ENCODE results near the gene DENND6B.
A peak's percentile ranks its signal among the peaks of the same experiment; 100 is the strongest.

DNA sequence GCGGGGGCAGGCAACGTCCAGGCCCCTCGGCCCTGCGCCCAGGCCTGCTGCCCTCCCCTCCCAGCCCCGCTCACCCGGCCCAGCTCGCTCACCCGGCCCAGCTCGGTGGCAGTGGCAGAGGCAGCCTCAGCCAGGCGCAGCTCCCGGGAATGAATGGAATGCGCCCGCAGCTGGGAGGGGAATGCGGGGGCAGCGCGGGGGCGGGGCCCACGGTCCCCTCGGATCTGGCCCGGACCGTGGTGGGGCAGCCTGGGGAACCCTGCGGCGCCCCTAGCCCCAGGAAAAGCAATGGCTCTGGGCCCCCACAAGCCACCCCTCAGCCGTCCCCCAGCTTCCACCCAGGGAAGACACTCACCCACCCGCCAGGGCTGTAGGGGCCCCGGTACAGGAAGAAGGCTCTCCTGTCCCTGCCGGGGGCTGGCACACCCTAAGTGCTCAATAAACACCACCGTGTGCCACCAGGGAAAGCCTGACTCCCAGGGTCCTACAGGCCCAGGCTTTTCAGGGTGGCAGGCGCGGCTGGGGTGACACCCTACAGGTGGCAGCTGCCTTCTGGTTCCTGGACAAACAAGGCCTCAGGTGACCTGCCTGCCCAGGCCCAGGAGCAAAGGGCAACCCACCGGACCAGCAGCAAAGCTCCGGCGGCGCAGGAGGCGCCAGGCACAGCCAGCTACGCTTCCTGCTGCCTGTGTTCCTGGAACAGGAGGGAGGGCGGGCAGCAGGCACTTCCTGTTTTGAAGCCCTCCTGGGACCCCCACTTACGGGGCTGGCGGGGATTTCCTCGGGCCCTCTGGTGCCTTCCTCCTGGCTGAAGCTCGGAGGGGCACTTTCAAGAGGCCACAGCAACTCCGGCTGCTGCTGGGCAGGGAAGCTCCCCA lies 33.1 kb downstream of the DENND6B start:
- TF ChIP-seq, protein P1, sequence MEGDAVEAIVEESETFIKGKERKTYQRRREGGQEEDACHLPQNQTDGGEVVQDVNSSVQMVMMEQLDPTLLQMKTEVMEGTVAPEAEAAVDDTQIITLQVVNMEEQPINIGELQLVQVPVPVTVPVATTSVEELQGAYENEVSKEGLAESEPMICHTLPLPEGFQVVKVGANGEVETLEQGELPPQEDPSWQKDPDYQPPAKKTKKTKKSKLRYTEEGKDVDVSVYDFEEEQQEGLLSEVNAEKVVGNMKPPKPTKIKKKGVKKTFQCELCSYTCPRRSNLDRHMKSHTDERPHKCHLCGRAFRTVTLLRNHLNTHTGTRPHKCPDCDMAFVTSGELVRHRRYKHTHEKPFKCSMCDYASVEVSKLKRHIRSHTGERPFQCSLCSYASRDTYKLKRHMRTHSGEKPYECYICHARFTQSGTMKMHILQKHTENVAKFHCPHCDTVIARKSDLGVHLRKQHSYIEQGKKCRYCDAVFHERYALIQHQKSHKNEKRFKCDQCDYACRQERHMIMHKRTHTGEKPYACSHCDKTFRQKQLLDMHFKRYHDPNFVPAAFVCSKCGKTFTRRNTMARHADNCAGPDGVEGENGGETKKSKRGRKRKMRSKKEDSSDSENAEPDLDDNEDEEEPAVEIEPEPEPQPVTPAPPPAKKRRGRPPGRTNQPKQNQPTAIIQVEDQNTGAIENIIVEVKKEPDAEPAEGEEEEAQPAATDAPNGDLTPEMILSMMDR (IDR thresholded peaks at IDR 0.05), result no peak
- TF ChIP-seq POLR2A (IDR thresholded peaks at IDR 0.05), result peak in 1 of 2 donors; percentile 17
